Esophagus muscularis mucosa (tissue), 4 donors: ENCODE results near the gene HPD.

Experiments
- EP300 ChIP-seq: sonication (generic); formaldehyde crosslinking; IDR thresholded peaks from one replicate; pipeline ENCODE4 v1.6.1; 2017; ENCODE audit warnings: antibody characterized with exemption
- POLR2A ChIP-seq: fragments of 450-650 bp; IDR thresholded peaks from one replicate; pipeline ENCODE4 v1.6.1; 2017; ENCODE audit warnings: antibody characterized with exemption, moderate library complexity, mild to moderate bottlenecking, low read depth
- POLR2AphosphoS5 ChIP-seq, 2 donors: sonication (generic); formaldehyde crosslinking; IDR thresholded peaks; one replicate each; pipeline ENCODE4 v1.6.1; 2017; ENCODE audit warnings: antibody characterized with exemption in 2 of 2
- TF ChIP-seq, protein P1 (sequence below), 3 experiments: fragments of 200-600 bp in 2 of 3; fragments of 450-650 bp in 1 of 3; sonication (generic) in 2 of 3; IDR thresholded peaks; one replicate each; pipeline ENCODE4 v1.5.1; 2017 to 2019; ENCODE audit warnings: antibody characterized with exemption in 3 of 3, mild to moderate bottlenecking in 2 of 3, moderate library complexity in 1 of 3

DNA sequence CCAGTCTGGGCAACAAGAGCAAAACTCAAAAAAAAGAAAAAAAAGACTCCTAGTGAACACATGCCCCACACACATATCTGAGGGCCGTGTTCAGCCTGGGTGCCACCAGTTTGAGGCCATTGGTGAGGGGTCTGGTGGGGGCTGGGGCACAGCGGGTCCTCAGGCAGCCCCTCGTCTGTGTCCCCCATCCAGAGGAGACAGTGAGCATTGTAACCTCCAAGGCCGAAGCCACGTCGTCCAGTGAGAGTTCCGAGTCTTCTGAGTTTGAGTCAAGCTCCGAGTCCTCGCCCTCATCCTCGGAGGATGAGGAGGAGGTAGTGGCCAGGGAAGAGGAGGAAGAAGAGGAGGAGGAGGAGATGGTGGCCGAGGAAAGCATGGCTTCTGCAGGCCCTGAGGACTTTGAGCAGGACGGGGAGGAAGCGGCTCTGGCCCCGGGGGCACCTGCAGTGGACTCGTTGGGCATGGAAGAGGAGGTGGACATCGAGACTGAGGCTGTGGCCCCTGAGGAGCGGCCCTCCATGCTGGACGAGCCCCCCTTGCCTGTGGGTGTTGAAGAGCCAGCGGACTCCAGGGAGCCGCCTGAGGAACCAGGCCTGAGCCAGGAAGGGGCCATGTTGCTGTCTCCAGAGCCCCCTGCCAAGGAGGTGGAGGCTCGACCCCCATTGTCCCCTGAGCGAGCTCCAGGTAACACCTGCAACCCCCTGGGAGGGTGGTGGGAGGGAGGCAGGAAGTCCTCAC is 39.3 kb downstream of the HPD start:
- TF ChIP-seq, protein P1, sequence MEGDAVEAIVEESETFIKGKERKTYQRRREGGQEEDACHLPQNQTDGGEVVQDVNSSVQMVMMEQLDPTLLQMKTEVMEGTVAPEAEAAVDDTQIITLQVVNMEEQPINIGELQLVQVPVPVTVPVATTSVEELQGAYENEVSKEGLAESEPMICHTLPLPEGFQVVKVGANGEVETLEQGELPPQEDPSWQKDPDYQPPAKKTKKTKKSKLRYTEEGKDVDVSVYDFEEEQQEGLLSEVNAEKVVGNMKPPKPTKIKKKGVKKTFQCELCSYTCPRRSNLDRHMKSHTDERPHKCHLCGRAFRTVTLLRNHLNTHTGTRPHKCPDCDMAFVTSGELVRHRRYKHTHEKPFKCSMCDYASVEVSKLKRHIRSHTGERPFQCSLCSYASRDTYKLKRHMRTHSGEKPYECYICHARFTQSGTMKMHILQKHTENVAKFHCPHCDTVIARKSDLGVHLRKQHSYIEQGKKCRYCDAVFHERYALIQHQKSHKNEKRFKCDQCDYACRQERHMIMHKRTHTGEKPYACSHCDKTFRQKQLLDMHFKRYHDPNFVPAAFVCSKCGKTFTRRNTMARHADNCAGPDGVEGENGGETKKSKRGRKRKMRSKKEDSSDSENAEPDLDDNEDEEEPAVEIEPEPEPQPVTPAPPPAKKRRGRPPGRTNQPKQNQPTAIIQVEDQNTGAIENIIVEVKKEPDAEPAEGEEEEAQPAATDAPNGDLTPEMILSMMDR (IDR thresholded peaks at IDR 0.05) = no peak
- no peak for TF ChIP-seq POLR2A
- no peak for TF ChIP-seq POLR2AphosphoS5 (IDR thresholded peaks at IDR 0.05)
- no peak for TF ChIP-seq EP300
